ENCODE results near the gene CASQ2. TPM values are rescaled to one million over a fixed set of nuclear protein-coding genes. Genes with fewer than 3 reads are reported as not detected.

The CASQ2 gene
- total and polyA plus RNA-seq, 2 of the 4 experiments (the other 2 are of a cell fraction): not detected

- no peak overlapping the region for H3K18ac ChIP-seq (ENCODE audit: low read depth, low read length)
- no peak overlapping the region for H2BK120ac ChIP-seq (ENCODE audit: low read depth, low read length)
- no peak overlapping the region for H2AFZ ChIP-seq (replicated peaks; ENCODE audit: low read length, poor library complexity)
- H3K23ac ChIP-seq (ENCODE audit: low read depth, low read length): no peak overlapping the region
- no peak overlapping the region for H2BK20ac ChIP-seq (ENCODE audit: low read depth, low read length)
- no peak overlapping the region for H2BK15ac ChIP-seq (ENCODE audit: low read depth, low read length)
- H3K4me3 ChIP-seq (ENCODE audit: insufficient read depth, low read depth, low read length): no peak overlapping the region
- H3K14ac ChIP-seq (replicated peaks; ENCODE audit: low read depth, low read length): no peak overlapping the region
- no peak overlapping the region for H2AK5ac ChIP-seq (ENCODE audit: low read depth, low read length)
- peaks cover 41 to 68% of the 10 kb centered on the region in 2 experiments for H3K79me1 ChIP-seq (ENCODE audit: low read depth in 1 of 2, low read length in 2 of 2)
- H3K27me3 ChIP-seq (ENCODE audit: control insufficient read depth, insufficient read depth, low read length): no peaks in the 10 kb centered on the region
- CTCF ChIA-PET: interaction anchor here (0.6 kb wide), 2 partner anchors 43 to 55 kb away, joined by 3 to 7 read pairs; no protein-coding TSS in a partner anchor
- peaks cover 13% of the 10 kb centered on the region; the same call in 1 of the 2 replicates for H4K20me1 ChIP-seq (ENCODE audit: insufficient read depth, low read length)
- POLR2A ChIA-PET (ENCODE audit: unreplicated experiment): no interaction called here
- H3K9me3 ChIP-seq (ENCODE audit: control insufficient read depth, insufficient read depth, low read length): no peaks in the 10 kb centered on the region
- no peak overlapping the region for H4K91ac ChIP-seq (ENCODE audit: insufficient read depth, low read depth, low read length)
- H3K4ac ChIP-seq (ENCODE audit: low read depth, low read length): no peak overlapping the region
- no peak overlapping the region for H3K27ac ChIP-seq (ENCODE audit: insufficient read depth, low read length)
- in situ Hi-C loops (cut with MboI; ENCODE audit: low sequenced_read_pairs) (no loop called here), intact Hi-C loops (cut with micrococcal nuclease) (no loop called here), dilution Hi-C loops (cut with HindIII; ENCODE audit: low sequenced_read_pairs, unreplicated experiment) (no loop called here)
- TF ChIP-seq ELK1 (IDR thresholded peaks at IDR 0.05; ENCODE audit: borderline replicate concordance, low read depth, low read length) (no peak), MXI1 (IDR thresholded peaks at IDR 0.05; ENCODE audit: borderline replicate concordance, low read depth, low read length) (no peak), MAFK (IDR thresholded peaks at IDR 0.05; ENCODE audit: low read depth, low read length) (no peak), POLR2A (IDR thresholded peaks at IDR 0.05; ENCODE audit: low read depth, low read length) (no peak), FOS (IDR thresholded peaks at IDR 0.05; ENCODE audit: low read depth, low read length) (no peak), CHD1 (IDR thresholded peaks at IDR 0.05; ENCODE audit: low read depth, low read length) (no peak), CEBPB (IDR thresholded peaks at IDR 0.05; ENCODE audit: low read depth, low read length) (no peak), RAD21 (IDR thresholded peaks at IDR 0.05; ENCODE audit: low read length) (no peak), RFX5 (IDR thresholded peaks at IDR 0.05; ENCODE audit: low read depth, low read length) (no peak), MAZ (IDR thresholded peaks at IDR 0.05; ENCODE audit: borderline replicate concordance, low read depth, low read length) (no peak), CTCF (conservative IDR thresholded peaks at IDR 0.05; ENCODE audit: low read depth, low read length) (no peak), USF2 (IDR thresholded peaks at IDR 0.05; ENCODE audit: low read depth, low read length) (no peak)
- WGBS, 2 experiments (ENCODE audit: extremely low coverage in 2 of 2, insufficient read length in 1 of 2): no CpG with 5 or more reads among the region's 8 CpGs
- H3K56ac ChIP-seq (ENCODE audit: extremely low read depth, insufficient read depth, low read length): no peak overlapping the region
- no peak overlapping the region for H3K9ac ChIP-seq (ENCODE audit: low read depth, low read length)
- DNase-seq (no peak), ATAC-seq (ENCODE audit: low read depth) (no peak)
- H3K9me1 ChIP-seq (ENCODE audit: insufficient read depth, low read length): peaks cover 19% of the 10 kb centered on the region
- H4K8ac ChIP-seq (ENCODE audit: low read depth in 2 of 2, low read length in 2 of 2): no peak overlapping the region
- H3K36me3 ChIP-seq (ENCODE audit: control insufficient read depth, insufficient read depth, low read length): no peaks in the 10 kb centered on the region; the same call in 1 of the 2 replicates
- H4K5ac ChIP-seq (ENCODE audit: low read depth, low read length): no peak overlapping the region
- H2BK5ac ChIP-seq (ENCODE audit: low read depth, low read length, poor library complexity, severe bottlenecking): no peak overlapping the region
- H3K4me1 ChIP-seq (ENCODE audit: control insufficient read depth, insufficient read depth, low read length): peaks cover 16% of the 10 kb centered on the region
- BruUV-seq (replicated peaks): no TSS peak
- H3K4me2 ChIP-seq (ENCODE audit: low read depth, low read length): no peak overlapping the region
- no peak overlapping the region for H2AK9ac ChIP-seq (replicated peaks; ENCODE audit: low read depth, low read length, poor library complexity)
Measured at GRCh38 chr1:115651391-115651790, 117.1 kb downstream of the CASQ2 start.

Data from IMR-90 (cell line).